GM23338 (cell line): ENCODE results near the gene CCDC178.

Experiments used
- CREB1 ChIP-seq: fragments of 250-450 bp; sonication (Bioruptor Pico); IDR thresholded peaks from 2 replicates; pipeline ENCODE4 v1.5.0; 2020; ENCODE audit warnings: low read depth, mild to moderate bottlenecking, moderate library complexity
- CTCF ChIP-seq, 2 experiments: fragments of 200-600 bp in 1 of 2; sonication (generic) in 1 of 2; conservative IDR thresholded peaks; 2 replicates each; pipeline versions ENCODE4 v1.5.1 to v1.6.1; 2016 to 2017; ENCODE audit warnings: antibody characterized with exemption in 2 of 2, low read depth in 2 of 2, mild to moderate bottlenecking in 2 of 2, moderate library complexity in 1 of 2
- ETS1 ChIP-seq: IDR thresholded peaks from 2 replicates; pipeline ENCODE4 v1.6.1; 2016; ENCODE audit warnings: antibody characterized with exemption
- EZH2 ChIP-seq: fragments of 200-600 bp; sonication (generic); IDR thresholded peaks from one replicate; pipeline ENCODE4 v1.8.0; 2017; ENCODE audit warnings: antibody characterized with exemption, mild to moderate bottlenecking, low read depth; ENCODE audit not compliant: unreplicated experiment
- EZH2phosphoT487 ChIP-seq: fragments of 200-600 bp; sonication (generic); IDR thresholded peaks from one replicate; pipeline ENCODE4 v1.8.1; 2018; ENCODE audit warnings: antibody characterized with exemption; ENCODE audit not compliant: unreplicated experiment
- POLR2AphosphoS5 ChIP-seq: IDR thresholded peaks from 2 replicates; pipeline ENCODE4 v1.6.1; 2016; ENCODE audit warnings: antibody characterized with exemption, low read depth

GRCh38 chr18:32889615-32890593, 550.6 kb downstream of the CCDC178 start:
- no peak for TF ChIP-seq CTCF (conservative IDR thresholded peaks at IDR 0.05; ENCODE audit: low read depth in 2 of 2)
- TF ChIP-seq POLR2AphosphoS5: no peak
- TF ChIP-seq EZH2phosphoT487: no peak
- TF ChIP-seq EZH2: no peak
- no peak for TF ChIP-seq CREB1 (CRISPR knock-in tag)
- TF ChIP-seq ETS1: no peak
